ENCODE measurements around the gene SPDYE17.
"Not testable (repeated sequence)": the region's sequence is repeated elsewhere in the genome, so short reads cannot be mapped to it uniquely, and the experiment has no call there.

SPDYE17 gene, protein sequence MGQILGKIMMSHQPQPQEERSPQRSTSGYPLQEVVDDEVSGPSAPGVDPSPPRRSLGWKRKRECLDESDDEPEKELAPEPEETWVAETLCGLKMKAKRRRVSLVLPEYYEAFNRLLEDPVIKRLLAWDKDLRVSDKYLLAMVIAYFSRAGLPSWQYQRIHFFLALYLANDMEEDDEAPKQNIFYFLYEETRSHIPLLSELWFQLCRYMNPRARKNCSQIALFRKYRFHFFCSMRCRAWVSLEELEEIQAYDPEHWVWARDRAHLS

DNA sequence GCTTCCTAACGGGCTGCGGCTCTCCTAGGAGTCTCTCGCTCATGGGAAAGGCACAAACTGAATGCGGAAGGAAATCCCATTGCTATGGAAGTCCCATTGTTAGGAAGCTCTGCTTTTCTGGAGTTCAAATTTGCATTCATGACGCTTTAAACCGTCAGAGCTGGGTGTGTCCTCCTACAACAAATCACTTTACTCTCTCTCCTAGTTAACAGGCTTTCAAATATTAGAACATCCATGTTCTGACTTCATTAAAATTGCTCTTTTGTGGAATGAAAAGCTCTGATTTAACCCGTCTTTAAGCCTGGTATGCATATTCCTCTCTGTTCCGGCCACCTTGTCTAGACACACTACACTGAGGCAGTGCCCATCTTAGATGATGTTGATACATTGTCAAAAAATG, at the start of gene SPDYE17:
Gene SPDYE17 (minus strand): TSS at position 101 of the 400 bp plus-strand sequence. CDS start 1,791 bp downstream, outside the sequence.
- DNase-seq (ENCODE audit: low read depth): not testable (repeated sequence)

- not testable (repeated sequence) for DNase-seq (ENCODE audit: low read depth)
Measured at GRCh38 chr7:77080236-77080635, 48.1 kb upstream of the SPDYE17 start.

DNA sequence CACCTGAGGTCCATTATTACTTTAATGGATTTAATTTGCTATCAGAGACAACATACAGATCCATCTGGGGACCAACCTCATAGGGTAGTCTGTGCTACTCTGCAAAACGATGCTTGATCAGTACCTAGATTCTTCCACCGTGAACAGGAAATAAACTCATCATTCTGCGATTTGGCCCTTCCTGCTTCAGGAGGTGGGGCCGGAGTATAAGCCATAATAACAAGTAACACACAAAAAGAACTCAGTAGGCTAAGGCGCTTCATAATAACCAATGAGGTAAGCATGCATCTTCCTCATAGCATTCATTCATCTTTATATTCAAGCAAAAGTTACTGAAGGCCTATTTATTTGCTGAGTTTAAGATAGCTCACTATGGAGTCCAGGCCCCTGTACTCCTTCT, 47.5 kb upstream of the SPDYE17 start:
- not testable (repeated sequence) for DNase-seq (ENCODE audit: low read depth)

DNA sequence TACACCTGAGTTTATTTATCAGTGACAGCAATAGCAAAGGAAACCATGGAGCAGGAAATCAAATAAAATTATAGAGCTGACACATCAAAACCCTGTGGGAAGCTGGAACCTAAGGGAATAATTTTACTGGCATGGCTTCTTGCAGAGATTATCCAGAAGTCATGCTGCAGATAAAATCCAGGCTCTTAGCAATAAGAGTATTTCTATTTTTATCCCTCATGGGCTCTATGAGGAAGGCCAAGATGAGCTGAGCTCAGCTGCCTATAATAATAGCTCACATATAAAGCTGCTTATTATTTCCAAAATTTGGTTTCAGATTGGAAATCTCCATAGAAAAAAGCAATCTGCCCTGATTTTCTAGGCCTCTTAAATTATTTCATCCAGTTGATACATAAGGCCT, 47.0 kb upstream of the SPDYE17 start:
- DNase-seq (ENCODE audit: low read depth): not testable (repeated sequence)

DNA sequence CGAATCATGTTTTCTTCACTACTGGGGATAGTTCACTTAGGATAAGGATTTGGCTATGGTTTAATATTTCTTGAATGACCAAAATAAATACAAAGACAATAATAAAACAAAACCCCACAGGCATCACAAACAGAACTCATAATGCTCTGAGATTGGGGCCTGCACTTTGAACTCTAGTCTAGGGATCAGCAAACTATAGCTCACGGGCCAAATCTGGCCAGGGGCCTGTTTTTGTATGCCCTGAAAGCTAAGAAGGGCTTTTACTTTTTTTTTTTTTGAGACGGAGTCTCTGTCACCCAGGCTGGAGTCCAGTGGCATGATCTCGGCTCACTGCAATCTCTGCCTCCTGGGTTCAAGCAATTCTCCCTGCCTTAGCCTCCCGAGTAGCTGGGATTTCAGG, 44.9 kb upstream of the SPDYE17 start:
- not testable (repeated sequence) for DNase-seq (ENCODE audit: low read depth)

DNA sequence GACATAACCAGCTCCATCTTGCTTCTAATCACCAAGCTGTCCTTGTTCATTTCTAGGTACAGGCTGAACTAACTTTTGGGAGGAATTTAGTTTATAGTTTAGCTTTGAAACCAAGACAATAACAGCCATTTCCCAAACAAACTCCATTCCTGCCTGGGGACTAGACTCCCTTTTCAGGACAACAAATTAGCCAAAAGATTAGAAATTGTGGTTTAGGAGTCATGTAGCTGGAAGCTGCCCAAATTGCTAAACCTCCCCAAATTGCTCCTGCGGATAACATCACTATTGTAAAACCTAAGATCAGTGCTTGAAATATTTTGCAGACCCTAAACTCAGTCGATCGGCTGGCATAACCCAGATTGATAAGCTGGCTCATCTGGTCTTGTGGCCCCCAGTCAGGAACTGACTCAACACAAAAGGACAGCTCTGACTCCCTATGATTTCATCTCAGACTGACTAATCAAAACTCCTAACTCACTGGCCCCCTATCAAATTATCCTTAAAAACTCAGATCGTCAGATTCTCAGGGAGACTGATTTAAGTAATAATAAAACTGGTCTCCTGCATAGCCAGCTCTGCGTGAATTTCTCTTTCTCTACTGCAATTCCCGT, 42.7 kb upstream of the SPDYE17 start:
- DNase-seq (ENCODE audit: low read depth): not testable (repeated sequence)

- not testable (repeated sequence) for DNase-seq (ENCODE audit: low read depth)
Measured at GRCh38 chr7:77071108-77071507, 38.9 kb upstream of the SPDYE17 start.

DNA sequence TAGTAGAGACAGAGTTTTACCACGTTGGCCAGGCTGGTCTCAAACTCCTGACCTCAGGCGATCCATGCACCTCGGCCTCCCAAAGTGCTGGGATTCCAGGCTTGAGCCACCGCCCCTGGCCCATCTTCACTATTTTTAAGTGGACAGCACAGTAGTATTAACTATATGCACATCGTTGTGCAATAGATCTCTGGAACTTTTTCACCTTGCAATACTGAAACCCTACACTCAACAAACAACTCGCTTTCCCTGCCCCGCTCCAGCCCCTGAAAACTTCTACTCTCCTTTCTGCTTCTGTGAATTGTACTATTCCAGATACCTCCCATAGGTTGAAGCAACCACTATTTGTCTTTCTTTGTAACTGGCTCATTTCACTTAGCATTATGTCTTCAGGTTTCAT, 33.7 kb upstream of the SPDYE17 start:
- not testable (repeated sequence) for DNase-seq (ENCODE audit: low read depth)

DNA sequence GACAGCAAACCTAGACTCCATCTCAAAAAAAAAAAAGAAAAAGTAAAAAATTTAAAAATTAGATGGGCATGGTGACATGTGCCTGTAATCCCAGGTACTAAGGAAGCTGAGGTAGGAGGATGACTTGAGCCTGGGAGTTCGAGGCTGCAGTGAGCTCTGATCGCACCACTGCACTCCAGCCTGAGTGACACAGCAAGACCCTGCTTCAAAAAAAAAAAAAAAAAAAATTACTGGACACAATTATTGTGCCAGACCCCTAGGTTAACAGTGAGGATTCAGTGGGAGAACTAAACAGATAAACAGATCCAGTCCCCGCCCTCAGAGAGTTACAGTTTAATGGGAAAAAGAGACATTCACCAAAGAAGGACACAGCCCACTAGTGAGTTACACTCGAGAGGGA, 31.6 kb upstream of the SPDYE17 start:
- DNase-seq (ENCODE audit: low read depth): not testable (repeated sequence)

DNA sequence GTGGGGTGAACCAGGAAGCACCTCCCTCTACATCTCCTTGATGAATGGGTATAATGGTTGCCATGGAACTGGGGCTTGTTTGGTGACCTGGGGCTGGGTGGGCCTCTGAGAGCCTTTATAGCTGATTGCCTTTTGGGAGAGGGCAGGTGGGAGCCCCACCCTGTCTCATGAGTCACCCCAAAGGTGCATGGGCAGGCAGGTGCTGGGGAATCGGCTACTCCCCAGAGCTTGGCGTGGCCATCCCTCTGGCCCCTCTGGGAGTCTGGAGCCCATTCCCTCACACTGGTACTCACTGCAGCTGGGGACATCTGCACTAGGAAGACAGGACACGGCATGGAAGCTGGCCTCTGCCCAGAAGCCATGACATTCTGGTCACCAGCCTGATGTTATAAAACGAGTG, 30.4 kb upstream of the SPDYE17 start, which contains the start of gene SPDYE18:
Gene SPDYE18 (minus strand): TSS at position 2 of the 400 bp plus-strand sequence. CDS start 2,046 bp downstream, outside the sequence.
- DNase-seq (ENCODE audit: low read depth): not testable (repeated sequence)

- DNase-seq (ENCODE audit: low read depth): not testable (repeated sequence)
Measured at GRCh38 chr7:77026349-77026748, 5.8 kb downstream of the SPDYE17 start.

GRCh38 chr7:77010074-77010680, 22.0 kb downstream of the SPDYE17 start:
- not testable (repeated sequence) for DNase-seq (ENCODE audit: low read depth)

DNA sequence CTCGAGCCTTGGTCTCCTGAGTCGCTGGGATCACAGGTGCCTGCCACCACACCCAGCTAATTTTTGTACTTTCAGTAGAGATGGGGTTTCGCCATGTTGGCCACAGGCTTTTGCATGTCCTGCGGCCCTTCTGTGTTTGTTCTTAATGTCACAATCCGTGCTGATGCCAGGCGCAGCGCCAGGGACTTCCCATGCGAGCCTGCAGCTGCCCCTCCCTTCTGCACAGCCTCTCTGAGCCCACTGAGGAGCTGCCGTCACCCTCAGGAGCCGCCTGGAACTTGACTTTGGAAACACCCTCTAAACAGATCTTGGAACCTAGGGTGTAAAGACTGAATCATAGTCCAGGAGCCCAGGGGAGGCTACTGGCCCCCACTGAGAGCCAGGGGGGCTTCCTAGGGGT, 24.2 kb downstream of the SPDYE17 start:
- DNase-seq (ENCODE audit: low read depth): not testable (repeated sequence)

- not testable (repeated sequence) for DNase-seq (ENCODE audit: low read depth)
Measured at GRCh38 chr7:77006127-77007110, 25.7 kb downstream of the SPDYE17 start.

- not testable (repeated sequence) for DNase-seq (ENCODE audit: low read depth)
Measured at GRCh38 chr7:77005461-77006057, 26.6 kb downstream of the SPDYE17 start.

- not testable (repeated sequence) for DNase-seq (ENCODE audit: low read depth)
Measured at GRCh38 chr7:77004151-77004550, 28.0 kb downstream of the SPDYE17 start.

GRCh38 chr7:77003241-77003640, 28.9 kb downstream of the SPDYE17 start:
- not testable (repeated sequence) for DNase-seq (ENCODE audit: low read depth)

DNA sequence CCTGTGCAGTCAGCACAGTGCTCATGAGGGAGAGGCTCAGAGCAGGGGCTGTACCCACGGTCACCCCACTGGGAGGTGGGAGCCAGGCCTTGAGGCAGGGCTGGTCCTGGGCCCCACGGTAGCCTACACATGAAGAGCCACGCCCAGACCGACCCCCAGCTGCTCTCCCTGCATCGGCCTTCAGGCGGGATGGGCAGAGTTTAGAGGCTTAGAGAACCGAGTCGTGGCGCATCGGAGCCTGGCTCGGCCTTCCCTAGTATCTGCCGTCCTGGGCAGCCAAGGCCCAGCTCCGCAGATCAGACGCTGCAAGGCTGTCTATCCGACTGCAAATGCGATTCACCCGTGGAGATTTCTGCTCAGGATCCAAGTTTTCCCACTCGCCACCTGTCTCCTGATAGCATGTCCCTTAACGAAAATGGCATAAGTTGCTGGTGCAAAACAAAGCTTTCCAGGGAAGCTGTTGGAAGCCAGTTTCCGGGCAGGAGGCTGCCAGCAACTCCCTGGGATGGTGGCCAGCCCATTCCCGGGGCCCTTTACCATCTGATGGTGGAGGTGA, 29.4 kb downstream of the SPDYE17 start:
- not testable (repeated sequence) for DNase-seq (ENCODE audit: low read depth)

DNA sequence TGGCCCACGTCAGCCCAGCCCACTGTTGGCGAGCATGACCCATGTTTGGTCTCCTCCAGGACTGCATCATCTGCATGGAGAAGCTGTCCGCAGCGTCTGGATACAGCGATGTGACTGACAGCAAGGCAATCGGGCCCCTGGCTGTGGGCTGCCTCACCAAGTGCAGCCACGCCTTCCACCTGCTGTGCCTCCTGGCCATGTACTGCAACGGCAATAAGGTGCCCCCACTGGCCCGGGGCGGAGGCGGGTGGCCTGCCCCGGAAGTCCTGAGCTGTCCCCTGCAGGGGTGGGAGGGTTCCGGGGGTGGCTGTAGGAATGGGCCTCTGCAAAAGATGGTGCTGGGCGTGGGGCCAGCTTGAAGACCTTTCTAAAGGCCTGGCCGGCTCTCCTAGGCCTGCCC, 30.1 kb downstream of the SPDYE17 start:
- not testable (repeated sequence) for DNase-seq (ENCODE audit: low read depth)

DNA sequence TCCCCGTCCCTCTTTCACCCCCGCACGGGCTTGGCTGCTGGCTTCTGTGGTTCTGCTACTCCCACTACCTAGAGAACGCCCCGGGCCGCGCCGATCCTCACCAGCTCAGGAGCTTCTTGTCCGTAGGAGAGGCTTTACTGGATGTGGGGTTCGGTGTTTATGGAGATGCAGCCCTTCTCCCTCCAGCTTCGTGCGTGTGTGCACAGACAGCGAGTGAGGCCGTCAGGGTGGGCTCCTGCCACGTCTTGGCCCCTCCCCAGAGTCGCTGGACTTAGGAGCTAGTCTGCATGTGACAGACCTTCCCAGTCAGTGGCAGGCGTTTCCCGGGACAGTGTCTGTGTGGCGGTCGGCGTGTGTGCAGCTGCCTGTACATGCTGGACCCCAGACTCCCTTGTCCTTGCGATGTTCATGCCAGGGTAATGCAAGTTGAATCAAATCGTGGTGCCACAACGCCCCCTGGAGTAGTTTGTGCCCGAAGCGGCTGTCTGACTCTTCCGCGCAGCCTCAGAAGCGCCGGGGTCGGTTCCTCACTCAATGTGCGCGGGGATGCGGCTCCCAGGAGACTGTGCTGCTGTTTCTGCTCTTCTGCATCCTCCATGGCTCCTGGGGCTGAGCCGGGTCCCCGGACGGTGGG, 32.6 kb downstream of the SPDYE17 start:
- not testable (repeated sequence) for DNase-seq (ENCODE audit: low read depth)

Data from activated T-helper 1 cell treated with Interleukin-2 at 50 U/mL for 16 hours (primary cell).